Neural crest cell (in vitro differentiated cells): Measurements from ENCODE around the gene PLXDC2. TPM values are rescaled to one million over a fixed set of nuclear protein-coding genes. Genes with fewer than 3 reads are reported as not detected.

ENCODE experiments used
- DNase-seq: peaks from one replicate; pipeline ENCODE4 v3.0.0; 2021; ENCODE audit warnings: low read depth, mixed read lengths, low spot score
- H3K27ac Mint-ChIP-seq: one replicate; pipeline ENCODE4 v1.8.0; 2021; ENCODE audit warnings: mild to moderate bottlenecking, mixed read lengths; ENCODE audit not compliant: unreplicated experiment
- H3K27me3 Mint-ChIP-seq: 2 replicates; pipeline ENCODE4 v1.8.0; 2021; ENCODE audit warnings: low read depth, mild to moderate bottlenecking, mixed read lengths
- H3K36me3 Mint-ChIP-seq: 2 replicates; pipeline ENCODE4 v1.8.0; 2021; ENCODE audit warnings: low read depth, mild to moderate bottlenecking, mixed read lengths
- H3K4me1 Mint-ChIP-seq: 2 replicates; pipeline ENCODE4 v1.8.0; 2021; ENCODE audit warnings: mixed read lengths
- H3K4me3 Mint-ChIP-seq: one replicate; pipeline ENCODE4 v1.8.0; 2021; ENCODE audit warnings: mild to moderate bottlenecking, mixed read lengths
- H3K9me3 Mint-ChIP-seq: 2 replicates; pipeline ENCODE4 v1.8.0; 2021; ENCODE audit warnings: mixed read lengths
- total RNA-seq: library from RNA; stranded (reverse); gene quantifications from 2 replicates; pipeline ENCODE4 v1.2.1, GENCODE V29; 2021
- TF ChIP-seq, protein P1 (sequence below): fragments of 200-600 bp; sonication (generic); conservative IDR thresholded peaks from 2 replicates; pipeline ENCODE4 v1.5.0; 2021; ENCODE audit warnings: antibody characterized with exemption, mild to moderate bottlenecking

PLXDC2 gene
- total RNA-seq, 1 donor from 2014 or later: 4.0 TPM

DNA sequence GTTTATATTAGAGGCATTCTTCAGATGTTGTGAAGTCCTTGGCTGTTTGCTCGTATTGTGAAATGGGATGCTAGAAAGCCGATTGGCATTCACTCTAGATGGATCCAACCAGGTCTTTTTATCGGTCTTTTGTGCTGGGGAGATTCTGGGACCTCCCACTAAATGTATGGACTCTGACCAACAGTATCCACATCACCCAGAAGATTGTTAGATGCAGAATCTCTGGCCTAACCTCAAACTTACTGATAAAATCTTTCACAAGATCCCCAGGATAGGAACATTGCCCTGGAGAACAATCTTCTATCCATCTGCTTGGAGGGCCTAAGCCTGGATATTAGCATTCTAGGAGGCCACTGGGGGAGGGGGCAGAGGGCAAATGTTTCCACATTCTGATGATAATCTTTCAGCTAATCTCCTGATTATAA is 160.9 kb downstream of the PLXDC2 start:
- no peak overlapping the region for H3K4me3 Mint-ChIP-seq
- TF ChIP-seq, protein P1, sequence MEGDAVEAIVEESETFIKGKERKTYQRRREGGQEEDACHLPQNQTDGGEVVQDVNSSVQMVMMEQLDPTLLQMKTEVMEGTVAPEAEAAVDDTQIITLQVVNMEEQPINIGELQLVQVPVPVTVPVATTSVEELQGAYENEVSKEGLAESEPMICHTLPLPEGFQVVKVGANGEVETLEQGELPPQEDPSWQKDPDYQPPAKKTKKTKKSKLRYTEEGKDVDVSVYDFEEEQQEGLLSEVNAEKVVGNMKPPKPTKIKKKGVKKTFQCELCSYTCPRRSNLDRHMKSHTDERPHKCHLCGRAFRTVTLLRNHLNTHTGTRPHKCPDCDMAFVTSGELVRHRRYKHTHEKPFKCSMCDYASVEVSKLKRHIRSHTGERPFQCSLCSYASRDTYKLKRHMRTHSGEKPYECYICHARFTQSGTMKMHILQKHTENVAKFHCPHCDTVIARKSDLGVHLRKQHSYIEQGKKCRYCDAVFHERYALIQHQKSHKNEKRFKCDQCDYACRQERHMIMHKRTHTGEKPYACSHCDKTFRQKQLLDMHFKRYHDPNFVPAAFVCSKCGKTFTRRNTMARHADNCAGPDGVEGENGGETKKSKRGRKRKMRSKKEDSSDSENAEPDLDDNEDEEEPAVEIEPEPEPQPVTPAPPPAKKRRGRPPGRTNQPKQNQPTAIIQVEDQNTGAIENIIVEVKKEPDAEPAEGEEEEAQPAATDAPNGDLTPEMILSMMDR: no peak
- no peaks in the 10 kb centered on the region for H3K4me1 Mint-ChIP-seq
- no peaks in the 10 kb centered on the region for H3K36me3 Mint-ChIP-seq
- DNase-seq: no peak
- peaks cover 2% of the 10 kb centered on the region for H3K9me3 Mint-ChIP-seq
- no peaks in the 10 kb centered on the region for H3K27me3 Mint-ChIP-seq
- H3K27ac Mint-ChIP-seq: no peak overlapping the region

DNA sequence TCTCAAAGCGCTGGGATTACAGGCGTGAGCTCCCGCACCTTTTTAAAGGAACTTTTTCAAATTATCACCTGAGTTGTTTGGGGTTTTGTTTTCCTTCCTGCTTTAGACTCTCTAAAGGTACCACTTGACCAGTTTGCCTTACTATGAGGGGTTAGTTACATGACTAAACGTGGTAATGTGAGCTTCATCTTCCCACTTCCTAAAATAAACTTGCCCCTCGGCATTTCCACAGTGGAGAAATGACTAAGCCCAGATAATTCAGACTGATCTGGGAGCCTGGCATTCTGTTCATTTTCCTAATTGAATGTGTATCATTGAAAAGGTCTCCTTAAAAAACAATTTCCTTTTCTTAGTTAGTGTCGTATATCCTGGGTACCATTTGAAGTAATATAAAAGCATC is 163.4 kb downstream of the PLXDC2 start:
- TF ChIP-seq, protein P1: no peak
- H3K9me3 Mint-ChIP-seq: peaks cover 2% of the 10 kb centered on the region
- no peak for DNase-seq
- no peaks in the 10 kb centered on the region for H3K27me3 Mint-ChIP-seq
- H3K27ac Mint-ChIP-seq: no peak overlapping the region
- no peaks in the 10 kb centered on the region for H3K4me1 Mint-ChIP-seq
- H3K36me3 Mint-ChIP-seq: no peaks in the 10 kb centered on the region
- H3K4me3 Mint-ChIP-seq: no peak overlapping the region

DNA sequence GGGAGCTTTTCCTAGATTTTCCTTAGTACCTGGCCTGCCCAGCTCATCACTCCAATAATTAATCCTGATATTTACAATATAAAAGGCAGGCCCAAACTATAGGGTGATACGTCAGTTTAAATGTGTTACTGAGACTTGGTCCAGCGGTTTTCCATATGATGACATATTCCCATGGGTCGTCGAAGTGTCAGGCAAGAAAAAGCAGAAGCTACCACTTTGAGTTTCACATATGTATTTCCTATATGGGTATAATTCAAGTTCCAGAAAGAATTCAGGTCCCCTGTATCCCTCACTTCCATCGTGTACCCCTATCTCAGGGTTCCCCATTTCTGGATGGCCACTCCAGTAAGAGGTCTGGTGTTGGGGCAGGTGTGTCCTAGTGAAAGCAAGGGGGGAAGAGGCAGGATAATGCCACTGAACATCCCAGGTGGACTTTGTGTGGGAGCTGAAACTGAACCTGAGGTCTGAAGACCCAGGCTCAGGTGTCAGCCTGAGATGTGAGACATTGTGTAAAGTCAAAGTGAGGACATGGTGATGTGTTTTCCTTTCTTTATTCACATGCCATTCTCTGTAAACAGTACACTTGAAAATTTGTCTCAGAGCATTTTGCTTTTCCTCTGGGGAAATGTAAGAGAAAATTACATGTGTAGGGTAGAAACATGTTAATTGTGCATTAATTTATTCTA is 167.8 kb downstream of the PLXDC2 start:
- TF ChIP-seq, protein P1: no peak
- Mint-ChIP-seq H3K4me3 (no peak overlapping the region), H3K4me1 (peaks cover 6% of the 10 kb centered on the region), H3K36me3 (no peaks in the 10 kb centered on the region), H3K9me3 (no peaks in the 10 kb centered on the region), H3K27me3 (no peaks in the 10 kb centered on the region), H3K27ac (no peak overlapping the region)
- DNase-seq: no peak

DNA sequence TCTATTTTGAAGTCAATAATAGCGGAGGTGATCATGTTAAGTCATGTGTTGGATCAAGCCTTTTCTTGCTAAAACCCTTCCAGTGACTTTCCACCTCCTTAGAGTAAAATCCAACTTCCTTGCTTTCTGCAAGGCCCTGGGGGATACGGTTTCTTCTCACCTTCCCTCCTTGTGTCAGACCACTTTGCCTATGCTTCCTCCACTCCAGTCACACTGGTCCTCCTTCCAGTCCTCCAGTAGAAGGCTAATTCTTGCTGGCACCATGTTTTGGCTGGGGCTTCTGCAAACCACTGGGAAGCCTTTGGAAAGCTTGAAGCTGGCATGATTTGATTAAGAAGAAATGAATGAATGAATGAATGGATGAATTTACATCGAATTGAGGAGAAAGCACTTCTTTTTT is 169.5 kb downstream of the PLXDC2 start:
- H3K4me1 Mint-ChIP-seq: peaks cover 6% of the 10 kb centered on the region
- DNase-seq: no peak
- no peaks in the 10 kb centered on the region for H3K27me3 Mint-ChIP-seq
- no peak overlapping the region for H3K4me3 Mint-ChIP-seq
- TF ChIP-seq, protein P1: no peak
- H3K27ac Mint-ChIP-seq: no peak overlapping the region
- H3K36me3 Mint-ChIP-seq: no peaks in the 10 kb centered on the region
- H3K9me3 Mint-ChIP-seq: no peaks in the 10 kb centered on the region

DNA sequence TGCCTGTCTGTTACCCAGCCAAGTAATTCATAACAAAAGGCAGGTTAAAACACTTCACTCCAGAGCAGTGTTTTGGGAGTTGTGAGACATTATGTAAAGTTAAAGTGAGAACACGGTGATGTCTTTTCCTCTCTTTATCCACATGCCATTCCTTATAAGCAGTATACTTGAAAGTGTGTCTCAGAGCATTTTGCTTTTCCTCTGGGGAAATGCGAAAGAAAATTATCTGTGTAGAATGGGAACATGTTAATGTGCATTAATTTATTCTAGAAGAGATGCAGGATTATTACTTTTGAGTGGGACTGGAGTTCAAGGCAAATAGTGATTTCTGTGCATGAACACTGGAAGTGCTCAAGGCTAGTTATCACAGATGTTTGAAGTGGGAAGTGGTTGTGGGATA is 170.4 kb downstream of the PLXDC2 start:
- Mint-ChIP-seq H3K36me3 (no peaks in the 10 kb centered on the region), H3K9me3 (no peaks in the 10 kb centered on the region), H3K4me3 (no peak overlapping the region), H3K4me1 (peaks cover 6% of the 10 kb centered on the region), H3K27ac (no peak overlapping the region), H3K27me3 (no peaks in the 10 kb centered on the region)
- DNase-seq: no peak
- TF ChIP-seq, protein P1: no peak
